K562 (cell line): ENCODE data around the gene ANKRD13B. TPM values are rescaled to one million over a fixed set of nuclear protein-coding genes. Genes with fewer than 3 reads are reported as not detected.

Experiments used
- DPF2 ChIP-seq: fragments of 450-650 bp; IDR thresholded peaks from 2 replicates; pipeline ENCODE4 v1.6.1; 2016
- GATAD2B ChIP-seq: fragments of 450-650 bp; IDR thresholded peaks from 2 replicates; pipeline ENCODE4 v1.6.1; 2017; ENCODE audit warnings: mild to moderate bottlenecking, borderline replicate concordance
- MCM7 ChIP-seq, 2 experiments: fragments of 450-650 bp; IDR thresholded peaks; 2 replicates each; pipeline ENCODE4 v1.6.1; 2016 to 2018
- MNT ChIP-seq, 2 experiments: fragments of 450-650 bp; conservative IDR thresholded peaks; 2 replicates each; pipeline ENCODE4 v1.6.1; 2017; ENCODE audit warnings: mild to moderate bottlenecking in 2 of 2, moderate library complexity in 2 of 2
- MYC ChIP-seq, 2 experiments: fragments of 250-450 bp in 1 of 2; sonication (Bioruptor Pico) in 1 of 2; IDR thresholded peaks; 2 replicates each; pipeline versions ENCODE4 v1.5.1 to v1.6.1; 2012 to 2021; ENCODE audit warnings: low read depth in 2 of 2, borderline replicate concordance in 1 of 2, improper control_type of control experiment in 1 of 2, low read length in 1 of 2, mild to moderate bottlenecking in 1 of 2, moderate library complexity in 1 of 2
- PYGO2 ChIP-seq: fragments of 450-650 bp; IDR thresholded peaks from 2 replicates; pipeline ENCODE4 v1.6.1; 2016; ENCODE audit warnings: mild to moderate bottlenecking, missing genetic modification characterization, moderate library complexity, missing compliant biosample characterization
- RFX5 ChIP-seq: IDR thresholded peaks from 2 replicates; pipeline ENCODE4 v1.6.1; 2011; ENCODE audit warnings: low read depth, mild to moderate bottlenecking, improper control_type of control experiment, low read length
- TEAD4 ChIP-seq, 2 experiments: sonication (generic) in 1 of 2; formaldehyde crosslinking in 1 of 2; IDR thresholded peaks; 2 replicates each; pipeline versions ENCODE4 v1.6.1 to v1.8.0; 2012 to 2022; ENCODE audit warnings: borderline replicate concordance in 1 of 2, inconsistent platforms in 1 of 2, low read length in 1 of 2, mild to moderate bottlenecking in 1 of 2, missing genetic modification reagents in 1 of 2
- ZBED1 ChIP-seq: IDR thresholded peaks from 2 replicates; pipeline ENCODE4 v1.6.1; 2014
- ZBTB12 ChIP-seq: fragments of 250-450 bp; sonication (Bioruptor Pico); IDR thresholded peaks from 2 replicates; pipeline ENCODE4 v1.4.0; 2020
- ZNF436 ChIP-seq: fragments of 250-450, 450-650 bp; sonication (Bioruptor Pico); formaldehyde crosslinking; IDR thresholded peaks from 2 replicates; pipeline ENCODE4 v1.7.0; 2020; ENCODE audit warnings: mild to moderate bottlenecking
- ZNF586 ChIP-seq: fragments of 450-650 bp; formaldehyde crosslinking; conservative IDR thresholded peaks from 2 replicates; pipeline ENCODE4 v1.4.0; 2020; ENCODE audit warnings: mild to moderate bottlenecking, moderate library complexity
- ZZZ3 ChIP-seq: fragments of 450-650 bp; IDR thresholded peaks from 2 replicates; pipeline ENCODE4 v1.6.1; 2016; ENCODE audit warnings: antibody characterized with exemption, mild to moderate bottlenecking, moderate library complexity
- polyA plus RNA-seq, 8 experiments: library from polyadenylated mRNA; depleted of rRNA in 4 of 8; stranded (reverse) in 5 of 8; unstranded in 3 of 8; fragments of >200 nt; fragmentation: Nextera tagmentation in 2 of 8; fragmentation: Illumina TruSeq in 1 of 8; extraction: Ambion mirVana in 2 of 8; extraction: Trizol in 1 of 8; gene quantifications; 2 replicates each; pipeline versions ENCODE4 v1.2.1 to v1.2.3, GENCODE V29; 2011 to 2014; ENCODE audit warnings: inconsistent platforms in 1 of 8, missing spikeins in 1 of 8
- total RNA-seq, 7 experiments: library from RNA; depleted of rRNA in 6 of 7; stranded (reverse); fragments of >200 nt in 6 of 7; fragmentation: Illumina TruSeq in 2 of 7; extraction: Trizol in 2 of 7; gene quantifications; 2 replicates each; pipeline versions ENCODE4 v1.2.1 to v1.2.3, GENCODE V29; 2011 to 2021; ENCODE audit warnings: low replicate concordance in 1 of 7
- TF ChIP-seq, protein P1 (sequence below): fragments of 450-650 bp; IDR thresholded peaks from 2 replicates; pipeline ENCODE4 v1.6.1; 2018; ENCODE audit warnings: mild to moderate bottlenecking, low read depth; ENCODE audit not compliant: partially characterized antibody
- TF ChIP-seq, protein P2 (sequence below): sonication (generic); formaldehyde crosslinking; IDR thresholded peaks from 2 replicates; pipeline ENCODE4 v1.8.0; 2022; ENCODE audit warnings: mild to moderate bottlenecking, missing genetic modification reagents

The ANKRD13B gene
- total and polyA plus RNA-seq, 9 of the 15 experiments (the other 6 are each of a cell fraction or from before 2014, with no cell fraction given) = 0.15 to 28.1 (median 4.6) TPM

DNA sequence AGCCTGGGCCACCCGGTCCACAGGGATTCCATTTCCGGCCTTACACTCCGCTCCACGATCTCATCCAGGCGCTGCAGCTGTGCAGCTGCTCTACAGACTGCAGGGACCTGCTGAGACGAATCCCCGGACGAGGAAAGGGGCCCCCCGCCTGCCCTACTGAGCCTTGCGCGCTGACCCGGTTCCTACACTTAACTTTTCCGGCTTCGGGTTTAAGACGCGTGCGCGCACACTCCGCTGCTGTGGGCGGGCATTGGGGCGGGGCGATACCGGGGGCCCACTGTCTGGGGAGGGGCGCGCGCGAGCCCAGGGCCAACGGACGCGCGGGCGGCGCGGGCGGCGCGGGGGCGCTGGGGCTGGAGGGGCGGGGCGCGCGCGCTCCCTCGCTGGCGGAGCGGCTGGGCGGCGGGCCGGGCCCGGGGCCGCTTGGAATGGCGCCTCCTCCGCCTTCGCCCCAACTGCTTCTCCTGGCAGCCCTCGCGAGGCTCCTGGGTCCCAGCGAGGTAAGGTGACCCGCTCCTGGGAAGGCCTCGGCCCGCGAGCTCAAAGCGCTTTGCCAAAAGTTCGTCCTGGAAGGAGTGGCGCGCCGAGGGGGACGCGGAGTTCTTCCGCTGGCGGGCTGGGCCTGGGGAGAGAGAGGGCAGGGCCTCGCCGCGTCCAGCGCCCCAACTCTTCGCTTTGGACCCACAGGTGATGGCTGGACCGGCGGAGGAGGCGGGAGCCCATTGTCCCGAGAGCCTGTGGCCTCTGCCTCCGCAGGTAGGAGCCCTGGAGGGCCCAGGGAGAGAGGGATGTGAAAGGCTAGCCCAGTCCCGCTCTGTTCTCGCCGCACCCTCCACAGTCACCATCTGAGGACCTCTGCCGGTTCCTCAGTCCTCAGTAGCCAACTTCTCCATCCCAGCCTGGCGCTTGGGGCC, 24.3 kb upstream of the ANKRD13B start, which contains the start of gene TP53I13 (continued):
- no peak for TF ChIP-seq ZBTB12
- TF ChIP-seq GATAD2B = 0 out of 2 replicates have a peak, but pooled peaks have one; percentile 49
- no peak for TF ChIP-seq RFX5
- TF ChIP-seq, protein P1, sequence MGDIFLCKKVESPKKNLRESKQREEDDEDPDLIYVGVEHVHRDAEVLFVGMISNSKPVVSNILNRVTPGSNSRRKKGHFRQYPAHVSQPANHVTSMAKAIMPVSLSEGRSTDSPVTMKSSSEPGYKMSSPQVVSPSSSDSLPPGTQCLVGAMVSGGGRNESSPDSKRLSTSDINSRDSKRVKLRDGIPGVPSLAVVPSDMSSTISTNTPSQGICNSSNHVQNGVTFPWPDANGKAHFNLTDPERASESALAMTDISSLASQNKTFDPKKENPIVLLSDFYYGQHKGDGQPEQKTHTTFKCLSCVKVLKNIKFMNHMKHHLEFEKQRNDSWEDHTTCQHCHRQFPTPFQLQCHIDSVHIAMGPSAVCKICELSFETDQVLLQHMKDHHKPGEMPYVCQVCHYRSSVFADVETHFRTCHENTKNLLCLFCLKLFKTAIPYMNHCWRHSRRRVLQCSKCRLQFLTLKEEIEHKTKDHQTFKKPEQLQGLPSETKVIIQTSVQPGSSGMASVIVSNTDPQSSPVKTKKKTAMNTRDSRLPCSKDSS = no peak
- TF ChIP-seq ZBED1 = no peak
- no peak for TF ChIP-seq ZZZ3
- TF ChIP-seq MYC (IDR thresholded peaks at IDR 0.05; ENCODE audit: low read depth, low read length) = no peak
- no peak for TF ChIP-seq MYC (CRISPR knock-in tag; IDR thresholded peaks at IDR 0.05; ENCODE audit: borderline replicate concordance, low read depth)
- no peak for TF ChIP-seq PYGO2
- no peak for TF ChIP-seq TEAD4 (IDR thresholded peaks at IDR 0.05; ENCODE audit: low read length)
- no peak for TF ChIP-seq TEAD4 (CRISPR knock-in tag; IDR thresholded peaks at IDR 0.05; ENCODE audit: borderline replicate concordance)
- TF ChIP-seq, protein P2, sequence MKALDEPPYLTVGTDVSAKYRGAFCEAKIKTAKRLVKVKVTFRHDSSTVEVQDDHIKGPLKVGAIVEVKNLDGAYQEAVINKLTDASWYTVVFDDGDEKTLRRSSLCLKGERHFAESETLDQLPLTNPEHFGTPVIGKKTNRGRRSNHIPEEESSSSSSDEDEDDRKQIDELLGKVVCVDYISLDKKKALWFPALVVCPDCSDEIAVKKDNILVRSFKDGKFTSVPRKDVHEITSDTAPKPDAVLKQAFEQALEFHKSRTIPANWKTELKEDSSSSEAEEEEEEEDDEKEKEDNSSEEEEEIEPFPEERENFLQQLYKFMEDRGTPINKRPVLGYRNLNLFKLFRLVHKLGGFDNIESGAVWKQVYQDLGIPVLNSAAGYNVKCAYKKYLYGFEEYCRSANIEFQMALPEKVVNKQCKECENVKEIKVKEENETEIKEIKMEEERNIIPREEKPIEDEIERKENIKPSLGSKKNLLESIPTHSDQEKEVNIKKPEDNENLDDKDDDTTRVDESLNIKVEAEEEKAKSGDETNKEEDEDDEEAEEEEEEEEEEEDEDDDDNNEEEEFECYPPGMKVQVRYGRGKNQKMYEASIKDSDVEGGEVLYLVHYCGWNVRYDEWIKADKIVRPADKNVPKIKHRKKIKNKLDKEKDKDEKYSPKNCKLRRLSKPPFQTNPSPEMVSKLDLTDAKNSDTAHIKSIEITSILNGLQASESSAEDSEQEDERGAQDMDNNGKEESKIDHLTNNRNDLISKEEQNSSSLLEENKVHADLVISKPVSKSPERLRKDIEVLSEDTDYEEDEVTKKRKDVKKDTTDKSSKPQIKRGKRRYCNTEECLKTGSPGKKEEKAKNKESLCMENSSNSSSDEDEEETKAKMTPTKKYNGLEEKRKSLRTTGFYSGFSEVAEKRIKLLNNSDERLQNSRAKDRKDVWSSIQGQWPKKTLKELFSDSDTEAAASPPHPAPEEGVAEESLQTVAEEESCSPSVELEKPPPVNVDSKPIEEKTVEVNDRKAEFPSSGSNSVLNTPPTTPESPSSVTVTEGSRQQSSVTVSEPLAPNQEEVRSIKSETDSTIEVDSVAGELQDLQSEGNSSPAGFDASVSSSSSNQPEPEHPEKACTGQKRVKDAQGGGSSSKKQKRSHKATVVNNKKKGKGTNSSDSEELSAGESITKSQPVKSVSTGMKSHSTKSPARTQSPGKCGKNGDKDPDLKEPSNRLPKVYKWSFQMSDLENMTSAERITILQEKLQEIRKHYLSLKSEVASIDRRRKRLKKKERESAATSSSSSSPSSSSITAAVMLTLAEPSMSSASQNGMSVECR (CRISPR knock-in tag) = no peak
- no peak for TF ChIP-seq ZNF586 (CRISPR knock-in tag)
- TF ChIP-seq ZNF436 (CRISPR knock-in tag) = no peak
- TF ChIP-seq MNT (conservative IDR thresholded peaks at IDR 0.05) = peak in 1 of 2 experiments; percentile 39; a peak in 1 of 4 replicates
- TF ChIP-seq DPF2 = no peak
- TF ChIP-seq MCM7 (IDR thresholded peaks at IDR 0.05) = no peak
